Suppressor macrophage treated with lipopolysaccharide for 4 hours (primary cell): ENCODE data around the gene CLDN10.
A peak's percentile ranks its signal among the peaks of the same experiment; 100 is the strongest.
"Not testable (repeated sequence)": the region's sequence is repeated elsewhere in the genome, so short reads cannot be mapped to it uniquely, and the experiment has no call there.

Experiments used
- DNase-seq: peaks from one replicate; pipeline ENCODE4 v3.0.0-alpha.2; 2020

Gene CLDN10

DNA sequence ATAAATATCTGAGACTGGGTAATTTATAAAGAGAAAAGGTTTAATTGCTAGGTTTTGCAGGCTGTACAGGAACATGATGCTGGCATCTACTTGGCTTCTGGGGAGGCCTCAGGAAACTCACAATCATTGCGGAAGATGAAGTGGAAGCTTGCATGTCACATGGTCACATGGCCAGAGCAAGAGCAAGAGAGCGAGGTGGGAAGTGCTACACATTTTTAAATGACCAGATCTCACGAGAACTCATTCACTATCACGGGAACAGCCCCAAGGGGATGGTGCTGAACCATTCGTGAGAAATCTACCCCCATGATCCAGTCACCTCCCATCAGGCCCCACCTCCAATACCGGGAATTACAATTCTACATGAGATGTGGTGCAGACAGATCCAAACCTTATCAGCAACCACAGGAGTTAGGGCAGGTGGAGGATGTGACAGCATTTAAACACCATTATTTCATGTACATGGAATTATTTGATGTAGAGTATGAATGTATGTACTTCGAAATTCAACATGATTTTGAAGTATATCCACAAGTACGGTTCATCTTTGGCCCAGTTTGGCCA lies 10.5 kb upstream of the CLDN10 start:
- DNase-seq: no peak

DNA sequence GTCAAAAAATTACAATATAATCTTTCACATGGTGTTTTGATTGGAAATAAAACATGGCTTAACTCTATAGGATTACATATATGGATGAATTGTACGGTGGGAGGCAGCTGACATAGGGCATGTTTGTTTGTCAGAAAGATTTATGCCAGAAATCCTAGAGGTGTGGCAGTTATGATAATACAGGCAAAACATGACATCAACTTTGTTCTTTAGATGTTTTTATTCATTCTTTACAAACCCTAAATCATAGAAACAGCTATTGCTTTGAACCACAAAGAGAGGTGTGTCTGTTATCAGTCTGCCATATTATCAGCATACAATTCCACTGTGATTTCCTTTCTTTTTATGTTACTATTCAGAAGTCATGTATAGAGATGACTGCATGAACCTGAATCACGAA lies 8.2 kb upstream of the CLDN10 start:
- no peak for DNase-seq

DNA sequence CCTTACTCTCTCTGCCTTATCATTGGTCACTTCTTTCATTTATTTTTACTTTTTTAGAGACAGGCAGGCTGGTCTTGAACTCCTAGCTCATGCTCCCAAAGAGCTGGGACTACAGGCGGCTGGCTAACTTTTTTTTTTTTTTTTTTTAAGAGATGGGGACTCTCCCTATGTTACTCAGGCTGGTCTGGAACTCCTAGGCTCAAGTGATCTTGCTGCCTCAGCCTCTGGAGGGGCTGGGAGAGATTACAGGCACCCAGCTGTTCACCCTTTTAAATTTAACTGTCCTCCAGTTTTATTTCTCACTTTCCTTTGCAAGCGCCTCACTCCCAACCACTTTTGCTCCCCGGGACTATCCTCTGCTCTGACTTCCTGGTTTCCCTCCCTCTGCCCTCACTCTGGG lies 5.6 kb upstream of the CLDN10 start:
- DNase-seq: no peak

DNA sequence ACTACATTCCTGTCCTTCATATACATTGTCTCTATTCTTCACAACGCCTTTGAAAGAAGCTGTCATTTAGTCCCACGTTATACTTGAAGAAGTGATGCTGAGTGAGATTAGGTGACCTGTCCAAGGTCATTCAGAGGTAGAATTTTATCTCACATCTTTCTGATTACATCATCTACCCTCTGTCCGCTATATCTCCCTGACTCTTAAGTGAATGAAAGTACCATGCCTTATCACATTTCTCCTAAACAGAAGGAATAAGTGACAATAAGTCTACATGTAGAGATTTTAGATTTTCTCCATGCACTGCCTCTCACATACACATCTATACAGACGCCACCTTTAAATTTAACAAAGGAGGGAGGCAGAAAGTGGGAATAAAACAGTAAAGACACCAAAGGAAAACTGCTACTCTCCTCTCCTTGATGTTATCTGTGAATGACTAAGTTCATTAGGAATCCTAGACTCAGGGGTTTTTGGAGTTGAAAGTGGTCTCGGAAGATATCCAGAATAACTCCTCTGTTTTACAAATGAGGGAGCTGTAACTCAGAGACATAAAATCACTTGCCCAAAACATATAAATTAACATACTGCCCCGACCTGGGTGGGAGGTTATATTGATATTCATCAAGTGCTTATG lies 4.9 kb upstream of the CLDN10 start:
- no peak for DNase-seq

DNA sequence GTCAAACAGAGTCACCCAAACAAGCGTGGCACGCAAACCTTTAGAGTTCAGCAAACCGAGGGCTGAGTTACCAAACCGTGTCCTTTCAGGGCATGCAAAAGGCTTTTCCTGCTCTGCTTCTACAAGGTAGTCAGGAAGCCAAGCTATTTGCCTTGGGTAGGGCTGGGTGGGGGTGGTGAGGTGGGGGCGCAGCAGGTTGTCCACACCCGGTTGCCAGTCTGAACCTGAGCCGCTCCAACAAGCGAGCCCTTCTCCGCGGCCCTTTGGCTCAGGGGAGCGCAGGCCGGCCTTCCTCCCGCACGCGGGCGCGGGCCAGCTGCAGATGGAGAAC lies 347 bp upstream of the CLDN10 start:
- no peak for DNase-seq

DNA sequence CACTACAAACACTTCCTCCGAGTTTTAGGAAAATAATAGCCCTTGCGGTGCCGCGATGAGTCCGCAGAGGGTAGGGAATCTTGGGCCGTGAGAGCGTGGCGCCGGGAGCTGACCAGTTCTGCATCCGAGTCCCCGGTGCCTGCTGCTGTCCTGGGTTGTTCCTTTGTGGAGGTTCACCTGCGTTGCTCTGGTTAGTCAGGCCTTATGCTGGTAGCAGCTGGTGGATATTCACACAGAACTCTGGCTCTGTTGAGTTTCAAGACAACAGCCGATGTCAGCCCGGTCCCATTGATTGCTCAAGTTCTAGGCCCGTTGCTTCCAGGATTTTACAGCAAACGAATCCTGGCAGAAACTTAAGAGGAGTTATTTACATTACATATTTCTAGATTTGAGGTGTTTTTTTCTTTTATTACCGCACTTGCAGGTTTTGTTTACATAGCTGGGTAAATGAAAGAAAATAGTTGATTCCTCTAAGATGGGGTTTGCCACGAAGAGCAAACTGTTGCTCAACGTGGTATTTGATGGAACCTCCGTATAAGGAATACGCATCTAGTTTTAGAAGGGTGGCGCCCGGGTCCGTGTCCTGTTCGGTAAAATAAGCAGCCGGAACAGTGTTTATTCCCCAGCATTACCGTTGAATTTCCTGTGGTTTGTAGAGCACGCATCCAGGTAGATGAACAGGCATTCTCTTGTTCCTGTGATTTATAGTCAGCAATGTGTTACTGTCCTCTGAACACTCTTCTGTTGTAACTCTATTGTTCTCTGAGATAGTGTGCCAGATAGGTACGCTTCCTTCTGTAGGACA lies 1.3 kb downstream of the CLDN10 start:
- DNase-seq: peak; percentile 40

DNA sequence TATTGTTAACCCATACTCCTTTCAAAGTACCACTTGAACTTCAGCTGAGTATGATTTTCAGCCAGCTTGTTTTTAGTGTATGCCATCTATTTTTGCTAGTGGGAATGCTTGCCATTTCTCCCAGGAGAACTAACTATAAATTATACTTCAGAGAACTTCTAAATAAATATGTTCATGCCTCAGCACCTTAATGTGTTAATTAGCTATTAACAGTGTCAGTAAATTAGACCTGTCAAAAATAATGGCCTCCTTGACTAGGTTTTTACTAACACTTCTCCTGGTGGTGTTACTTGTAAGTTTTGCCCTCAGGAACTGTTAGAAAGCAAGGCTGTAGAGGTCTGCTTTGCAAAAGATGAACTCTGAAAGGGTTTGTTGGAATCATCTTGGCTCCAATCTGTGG lies 4.5 kb downstream of the CLDN10 start:
- DNase-seq: no peak

DNA sequence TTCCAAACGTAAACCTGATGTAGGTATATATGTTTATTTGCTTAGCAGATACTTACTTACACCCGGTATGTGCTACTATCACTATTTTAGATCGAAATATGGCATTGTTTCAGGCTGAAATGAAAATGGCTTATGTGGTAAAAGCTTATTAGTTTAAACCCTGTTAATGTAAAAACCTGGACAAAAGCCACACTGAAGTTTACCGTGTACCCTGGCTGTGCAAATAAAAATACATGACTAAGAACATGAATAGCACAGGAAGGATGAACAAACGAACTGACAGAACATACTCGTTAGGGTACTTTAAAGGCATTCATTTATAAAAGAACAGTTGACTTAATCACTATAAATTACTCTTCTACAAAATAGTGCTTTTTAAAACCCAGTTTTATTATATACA lies 6.6 kb downstream of the CLDN10 start:
- DNase-seq: no peak

DNA sequence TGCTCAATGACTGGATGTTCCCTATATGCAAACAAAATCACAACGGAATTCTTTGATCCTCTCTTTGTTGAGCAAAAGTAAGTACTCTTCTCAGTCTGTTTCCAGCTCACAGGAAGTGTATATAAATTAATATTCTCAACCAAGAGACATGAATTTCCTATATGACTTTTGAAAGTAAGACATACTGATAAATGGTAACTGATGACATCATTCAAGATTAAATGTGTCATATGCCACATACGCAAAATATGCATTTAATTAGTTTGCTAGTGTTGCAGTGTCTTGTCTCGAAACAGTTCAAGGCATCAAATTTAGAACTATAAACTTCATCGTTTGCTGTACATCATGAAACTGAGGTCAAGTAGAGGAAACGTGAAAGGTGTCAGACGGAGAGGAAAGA lies 7.9 kb downstream of the CLDN10 start:
- no peak for DNase-seq

DNA sequence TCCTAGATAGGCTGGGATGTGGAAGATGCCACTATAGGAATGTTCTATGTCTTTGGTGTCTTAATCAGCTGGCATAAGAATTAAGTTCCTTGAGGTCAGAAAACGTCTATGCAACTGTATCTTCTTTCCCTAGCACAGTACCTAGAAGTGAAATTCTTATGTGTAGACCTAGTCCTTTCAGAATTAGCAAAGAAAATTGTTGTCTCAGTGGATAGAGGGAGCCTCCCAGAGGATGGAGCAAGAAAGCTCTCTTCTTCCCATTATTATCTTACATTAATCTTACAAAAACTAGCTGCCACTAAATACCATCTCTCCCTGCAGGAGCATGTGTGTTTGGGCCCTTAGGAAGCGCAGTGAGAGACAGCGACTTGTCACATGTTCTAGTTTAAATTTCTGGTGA lies 11.6 kb downstream of the CLDN10 start:
- DNase-seq: no peak

DNA sequence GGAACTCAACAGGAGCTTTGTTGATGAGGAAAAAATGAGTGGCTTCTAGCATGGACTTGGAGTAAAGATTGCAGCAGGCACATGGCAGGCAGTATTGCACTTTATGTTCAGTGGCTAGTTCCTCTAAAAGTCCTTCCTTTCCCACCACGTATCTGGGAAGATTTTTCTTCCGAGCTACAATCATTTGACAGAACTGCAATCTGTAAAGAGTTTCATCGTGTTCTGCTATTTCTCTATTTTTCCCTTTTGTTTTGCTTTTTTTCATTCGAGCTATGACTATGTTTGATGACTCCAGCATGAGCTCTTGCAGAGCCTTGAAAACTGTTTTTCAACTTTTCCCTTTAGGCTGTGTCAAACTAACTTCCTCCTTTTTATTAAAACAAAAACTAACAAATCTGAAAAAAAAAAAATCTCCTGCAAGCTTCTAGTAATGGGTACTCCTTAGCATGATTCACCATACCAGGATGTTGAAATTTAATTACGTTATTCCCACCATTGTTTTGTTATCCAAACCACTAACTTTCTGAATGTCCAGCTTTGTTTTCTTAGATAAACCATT lies 12.3 kb downstream of the CLDN10 start:
- peak; percentile 95 for DNase-seq

DNA sequence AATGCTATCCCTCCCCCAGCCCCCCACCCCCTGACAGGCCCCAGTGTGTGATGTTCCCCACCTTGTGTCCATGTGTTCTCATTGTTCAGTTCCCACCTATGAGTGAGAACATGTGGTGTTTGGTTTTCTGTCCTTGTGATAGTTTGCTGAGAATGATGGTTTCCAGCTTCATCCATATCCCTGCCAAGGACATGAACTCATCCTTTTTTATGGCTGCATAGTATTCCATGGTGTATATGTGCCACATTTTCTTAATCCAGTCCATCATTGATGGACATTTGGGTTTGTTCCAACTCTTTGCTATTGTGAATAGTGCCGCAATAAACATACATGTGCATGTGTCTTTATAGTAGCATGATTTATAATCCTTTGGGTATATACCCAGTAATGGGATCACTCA lies 13.2 kb downstream of the CLDN10 start:
- not testable (repeated sequence) for DNase-seq

DNA sequence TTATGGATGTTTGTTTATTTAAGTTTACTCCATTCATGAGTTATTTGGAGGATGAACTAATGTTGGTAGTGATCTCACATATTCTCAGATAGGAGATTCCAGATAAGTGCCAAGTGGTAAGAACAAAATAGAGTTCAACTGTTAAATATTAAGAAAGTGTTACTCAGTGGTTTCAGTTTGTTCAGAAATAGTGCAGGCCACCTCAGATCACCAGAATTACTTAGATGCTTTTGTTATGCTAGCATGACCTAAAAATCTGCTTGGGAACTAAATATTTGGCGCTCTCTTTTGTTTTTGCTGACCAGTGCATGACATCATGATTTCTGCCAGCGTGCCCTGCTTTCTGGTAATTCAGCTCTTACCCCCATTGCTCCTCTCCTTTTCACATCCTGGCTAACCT lies 15.6 kb downstream of the CLDN10 start:
- no peak for DNase-seq

DNA sequence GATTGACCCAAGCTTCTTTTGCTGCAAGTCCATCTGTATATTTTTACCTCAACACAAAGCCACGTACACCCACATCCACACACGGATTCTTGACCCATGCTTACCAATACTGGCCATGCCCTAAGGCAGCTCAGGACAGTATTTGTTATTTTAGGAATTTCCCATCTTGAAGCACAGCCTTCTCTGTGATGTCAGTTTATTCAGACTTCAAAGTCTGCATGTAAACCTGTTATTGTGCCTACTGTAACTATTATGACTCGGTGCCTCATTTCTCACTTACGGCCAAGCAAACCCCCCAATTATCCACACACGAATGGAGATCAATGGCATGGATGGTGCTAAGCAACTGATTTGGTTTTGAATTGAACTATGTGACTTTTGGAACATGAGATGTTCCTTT lies 17.5 kb downstream of the CLDN10 start:
- DNase-seq: no peak

DNA sequence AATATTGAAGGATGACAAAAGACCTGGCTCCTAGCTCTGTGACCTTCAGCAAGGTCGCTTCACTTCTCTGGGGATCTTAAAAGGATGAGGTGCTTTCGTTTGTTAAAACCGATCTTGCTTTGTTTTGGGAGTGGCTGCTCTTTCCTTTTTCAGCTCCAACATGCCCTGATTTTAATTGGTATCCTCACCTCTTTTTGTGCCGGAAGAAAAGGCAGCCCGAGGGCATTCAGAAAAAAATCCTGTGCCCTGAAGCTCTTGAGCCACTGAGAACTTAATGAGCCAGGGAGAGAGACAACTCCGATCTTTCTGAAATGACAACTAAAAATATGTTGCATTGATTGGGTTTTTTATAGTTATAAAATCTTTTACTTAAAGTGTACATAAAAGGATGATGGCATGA lies 19.4 kb downstream of the CLDN10 start:
- no peak for DNase-seq

DNA sequence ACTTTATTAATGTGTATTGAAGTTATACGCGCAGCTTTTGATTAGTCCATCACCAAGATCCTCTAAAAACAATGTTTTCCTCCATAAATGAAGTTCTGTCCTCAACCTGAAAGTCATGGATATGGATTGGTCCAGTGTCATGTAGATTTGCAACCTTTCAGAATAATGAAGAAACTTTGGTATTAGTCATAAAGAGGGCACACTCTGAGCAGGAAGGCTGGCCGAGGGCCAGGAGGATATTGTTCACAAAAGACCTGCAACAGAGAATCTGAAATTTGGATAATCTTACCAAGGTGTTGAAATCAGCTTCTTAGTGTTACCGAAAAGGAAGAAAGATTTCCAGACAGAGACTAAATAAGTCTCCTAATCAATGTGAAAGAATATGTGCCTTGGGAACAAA lies 20.7 kb downstream of the CLDN10 start:
- peak; percentile 3 for DNase-seq

DNA sequence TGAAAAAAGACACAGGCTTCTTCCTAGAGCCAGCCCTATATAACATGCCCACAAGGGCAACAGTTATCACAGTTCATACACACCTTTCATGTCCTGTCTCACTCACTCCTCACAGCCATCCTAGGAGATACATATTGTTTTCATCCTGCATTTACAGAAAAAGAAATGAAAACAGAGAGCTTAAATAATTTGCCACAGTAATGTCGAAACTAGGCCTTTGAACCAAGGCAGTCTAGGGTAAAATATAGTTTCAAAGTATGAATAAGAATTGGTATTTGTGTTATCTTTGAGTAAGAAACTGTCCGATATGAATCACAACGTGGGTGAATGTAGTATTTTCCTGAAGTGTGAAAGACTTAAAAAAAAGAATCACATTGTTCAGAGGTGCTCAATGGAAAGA lies 26.8 kb downstream of the CLDN10 start:
- no peak for DNase-seq

DNA sequence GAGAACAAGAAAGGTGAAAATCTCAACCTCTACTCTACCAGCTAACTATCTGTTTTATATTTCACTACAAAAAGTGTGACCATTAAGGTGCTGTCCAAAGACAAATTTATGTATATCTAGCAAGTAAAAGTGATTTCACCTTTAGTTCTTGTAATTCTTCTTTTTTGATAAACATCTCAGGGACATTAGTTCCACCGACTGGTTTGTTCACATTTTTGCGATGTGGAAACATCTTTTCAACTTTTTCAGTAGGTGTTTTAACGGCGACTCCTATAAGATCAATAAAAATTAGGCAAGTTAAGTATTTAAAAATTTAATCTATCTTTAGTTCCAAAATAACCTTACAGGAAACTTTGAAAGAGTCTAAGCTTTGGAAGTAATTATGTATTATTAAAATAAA lies 33.3 kb downstream of the CLDN10 start:
- no peak for DNase-seq

DNA sequence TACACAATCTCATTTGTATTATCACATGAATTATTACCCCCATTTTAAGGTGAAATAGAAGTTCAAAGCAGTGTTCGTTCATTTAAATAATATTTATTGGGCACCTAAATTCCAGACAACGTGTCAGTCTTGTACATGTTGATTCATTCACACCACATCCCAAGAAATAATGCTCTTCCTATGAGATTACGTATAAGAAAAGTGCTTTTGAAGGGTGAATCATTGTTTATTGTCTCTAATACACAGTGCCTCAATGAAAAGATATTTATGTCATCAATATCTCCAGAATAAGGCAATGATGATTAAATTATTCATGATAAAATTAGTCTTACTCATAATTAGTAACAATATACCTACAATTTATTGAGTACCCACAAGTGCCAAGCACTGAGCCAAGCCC lies 35.6 kb downstream of the CLDN10 start:
- DNase-seq: no peak

DNA sequence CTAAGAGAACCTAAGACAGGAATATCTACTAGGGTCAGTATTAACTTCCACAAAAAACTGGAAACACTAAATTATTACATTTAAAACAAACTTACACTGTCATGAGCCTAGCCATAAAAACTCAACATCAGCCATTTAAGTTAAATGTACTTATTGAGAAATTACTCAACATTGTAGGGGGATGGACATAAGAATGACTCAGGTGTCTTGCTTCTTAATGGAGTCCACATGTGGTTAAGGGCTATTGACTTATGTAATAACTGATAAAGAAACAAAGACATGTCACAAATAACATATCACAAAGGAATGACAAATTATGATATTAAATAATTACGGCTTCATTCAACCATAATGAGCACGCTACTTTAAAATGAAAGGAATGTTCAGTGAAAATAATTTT lies 36.2 kb downstream of the CLDN10 start:
- no peak for DNase-seq

DNA sequence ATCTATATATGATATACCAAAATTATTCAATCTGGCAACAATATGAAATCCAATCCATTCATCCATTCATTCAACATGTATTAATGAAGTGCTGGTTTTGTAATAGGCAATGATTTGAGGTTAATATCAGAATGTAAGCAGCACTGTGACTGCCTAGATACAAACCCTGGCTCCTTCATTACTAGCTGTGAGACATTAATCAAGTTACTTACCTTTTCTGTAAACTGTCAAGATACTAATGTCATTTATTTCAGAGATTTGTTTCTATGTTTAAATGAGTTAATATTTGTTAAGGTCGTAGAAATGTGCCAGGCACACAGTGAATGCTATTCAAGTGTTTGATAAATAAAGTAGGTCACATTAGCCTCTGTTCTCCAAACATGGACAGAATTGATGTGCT lies 40.9 kb downstream of the CLDN10 start:
- DNase-seq: no peak

DNA sequence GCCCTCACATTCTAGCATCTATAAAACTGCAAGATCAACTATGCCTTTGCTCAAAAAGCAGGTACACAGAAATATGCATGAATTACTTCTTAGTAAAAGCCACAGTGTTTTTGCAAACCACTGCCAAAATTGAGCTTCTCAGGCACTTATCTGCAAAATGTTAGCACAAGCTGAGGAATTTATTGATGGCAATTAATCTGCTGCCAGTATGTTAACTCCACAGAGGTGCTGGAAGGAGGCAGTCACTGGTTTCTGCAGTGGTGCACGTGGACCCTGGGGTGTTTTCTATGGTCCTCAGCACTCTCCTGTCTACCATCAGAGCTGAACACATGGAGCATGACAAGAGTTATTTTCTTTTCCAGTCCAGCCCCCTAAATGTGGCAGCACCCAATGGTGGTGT lies 44.2 kb downstream of the CLDN10 start:
- no peak for DNase-seq

DNA sequence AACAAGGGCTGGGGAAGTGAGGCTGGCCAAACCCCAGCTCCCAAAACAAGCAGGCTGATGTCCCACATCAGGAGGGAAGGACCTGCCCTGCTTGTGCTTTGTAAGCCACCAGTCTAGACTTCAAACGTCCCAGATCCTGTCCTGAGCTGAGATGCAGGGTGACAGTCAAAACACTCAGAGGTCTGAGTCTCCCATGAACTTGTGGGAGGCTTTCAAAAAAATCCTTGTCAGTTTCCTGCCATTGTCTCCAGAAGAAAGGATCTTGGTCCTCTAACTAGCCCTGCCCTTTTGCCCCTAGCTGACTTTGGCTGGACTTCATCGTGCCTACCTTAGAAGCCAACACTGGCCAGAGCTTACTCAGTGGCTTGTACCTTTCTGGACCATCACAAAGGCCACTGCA lies 48.7 kb downstream of the CLDN10 start:
- no peak for DNase-seq

DNA sequence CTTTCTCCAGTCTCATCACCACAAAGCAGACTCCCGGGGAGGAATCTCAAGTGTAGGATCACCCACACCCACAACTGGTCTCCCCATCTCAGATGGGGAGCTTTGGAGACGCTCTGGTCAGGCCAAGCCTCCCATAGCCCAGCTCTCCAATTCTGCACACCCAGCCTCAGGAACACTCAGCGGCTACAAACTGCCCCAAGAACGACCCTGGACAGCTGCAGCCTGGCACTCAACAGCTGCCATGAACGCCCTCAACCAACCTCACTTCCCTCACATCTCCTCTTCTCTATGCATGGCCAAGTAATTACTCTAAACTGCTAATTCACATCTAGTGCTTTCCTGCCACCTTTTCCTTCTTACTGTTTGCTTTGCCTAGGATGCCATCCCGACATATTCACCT lies 49.4 kb downstream of the CLDN10 start:
- DNase-seq: no peak
